ENCODE measurements around the gene ACKR1. TPM values are rescaled to one million over a fixed set of nuclear protein-coding genes. Genes with fewer than 3 reads are reported as not detected.

ACKR1 gene
- polyA plus RNA-seq, 1 of the 3 experiments (the other 2 are of a cell fraction), result 0.02 TPM

DNA sequence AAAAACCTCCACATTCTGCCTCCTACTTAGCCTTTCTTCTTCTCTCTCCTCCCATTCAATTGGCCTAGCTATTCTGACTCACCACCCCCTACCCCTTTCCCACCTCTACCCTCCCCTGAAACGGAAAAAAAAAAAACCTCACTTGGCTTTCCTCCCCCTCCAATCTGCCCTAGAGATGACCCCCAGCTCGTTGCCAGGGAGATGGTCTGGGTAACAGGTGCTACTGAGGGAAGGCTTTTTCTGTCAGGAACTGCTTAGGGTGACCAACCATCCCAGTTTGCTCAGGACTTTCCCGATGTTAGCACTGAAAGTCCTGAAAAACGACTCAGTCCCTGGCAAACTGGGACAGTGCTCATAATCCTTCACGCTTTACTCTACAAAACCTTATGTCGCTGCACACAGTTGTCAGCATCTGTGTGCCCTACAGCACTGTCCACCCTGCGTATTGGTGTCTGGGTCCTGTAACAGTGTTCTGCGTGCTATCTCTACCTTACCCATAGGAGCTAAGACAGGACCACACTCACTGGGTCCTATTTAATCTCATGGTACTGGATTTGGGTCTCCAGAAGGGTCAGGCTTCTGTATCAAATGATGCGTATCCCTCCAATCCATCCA, 41.0 kb upstream of the ACKR1 start:
- no peaks in the 10 kb centered on the region for H4K20me1 ChIP-seq (ENCODE audit: insufficient read depth)
- DNase-seq, result no peak
- peaks cover 0 to 12% of the 10 kb centered on the region in 2 experiments; a peak in 2 of 4 replicates for H3K4me1 ChIP-seq (ENCODE audit: control insufficient read depth in 1 of 2, insufficient read depth in 2 of 2, low read depth in 1 of 2, low read length in 1 of 2)
- 25% methylated on average over 9 of the region's 9 CpGs for WGBS (ENCODE audit: low lambda C conversion rate)
- ChIA-PET CTCF (interaction anchor here (4.9 to 20.8 kb wide), 3 partner anchors 22 to 43 kb away, joined by 30 to 660 read pairs (median 42); partner anchors contain the start of gene ACKR1), POLR2A (interaction anchor here (1.0 kb wide), 1 partner anchor 9 kb away, joined by 3 read pairs; no protein-coding TSS in a partner anchor)
- no peak overlapping the region for H3K4me3 ChIP-seq (ENCODE audit: low read depth in 2 of 2, low read length in 1 of 2)
- no peak for TF ChIP-seq EP300 (IDR thresholded peaks at IDR 0.05; ENCODE audit: borderline replicate concordance in 1 of 2, low read depth in 1 of 2, low read length in 1 of 2)
- no peak for TF ChIP-seq SMC3 (IDR thresholded peaks at IDR 0.05; ENCODE audit: low read depth, low read length)
- no peak for TF ChIP-seq MAX (IDR thresholded peaks at IDR 0.05; ENCODE audit: low read depth)
- H3K27me3 ChIP-seq (ENCODE audit: insufficient read depth), result peaks cover 7% of the 10 kb centered on the region; the same call in 1 of the 2 replicates
- H3F3A ChIP-seq (replicated peaks; ENCODE audit: insufficient read depth), result peaks cover 6% of the 10 kb centered on the region
- no peaks in the 10 kb centered on the region for H3K9me2 ChIP-seq
- no peak overlapping the region for H3K9ac ChIP-seq
- no peak overlapping the region for H2AFZ ChIP-seq (ENCODE audit: low read depth)
- H3K4me2 ChIP-seq, result no peak overlapping the region
- no peak overlapping the region for H3K27ac ChIP-seq (ENCODE audit: low read depth in 2 of 2, low read length in 1 of 2)
- no peaks in the 10 kb centered on the region for H3K9me3 ChIP-seq
- no peaks in the 10 kb centered on the region for H3K36me3 ChIP-seq (replicated peaks in 1 of 2; ENCODE audit: control insufficient read depth in 1 of 2, insufficient read depth in 2 of 2, low read length in 1 of 2)
- H3K79me2 ChIP-seq (ENCODE audit: insufficient read depth), result no peaks in the 10 kb centered on the region

DNA sequence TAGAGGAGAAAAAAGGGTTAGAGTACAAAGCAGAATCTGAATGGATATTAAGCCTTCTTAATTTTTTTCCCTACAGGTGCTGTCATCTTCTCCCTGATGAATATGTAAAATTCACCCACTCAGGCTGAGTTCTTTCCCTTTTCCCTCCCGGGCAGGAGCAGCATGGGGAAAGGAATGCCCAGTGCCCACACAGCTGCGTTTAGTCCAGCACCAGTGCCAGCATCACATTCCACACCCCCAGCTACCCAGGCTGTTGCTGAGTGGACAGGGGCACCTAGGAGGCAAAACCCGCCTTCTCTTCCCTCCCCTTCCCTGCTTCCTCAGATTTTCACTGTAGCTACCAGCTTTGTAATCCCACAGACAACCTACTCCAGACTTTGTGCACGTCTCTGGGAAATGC, 36.6 kb upstream of the ACKR1 start:
- no peaks in the 10 kb centered on the region for H4K20me1 ChIP-seq (ENCODE audit: insufficient read depth)
- TF ChIP-seq TEAD4 (IDR thresholded peaks at IDR 0.05; ENCODE audit: borderline replicate concordance, insufficient read depth), result no peak
- TF ChIP-seq CHD2 (IDR thresholded peaks at IDR 0.05; ENCODE audit: low read length, partially characterized antibody), result no peak
- no peak for TF ChIP-seq MEF2A (IDR thresholded peaks at IDR 0.05; ENCODE audit: borderline replicate concordance, low read depth)
- TF ChIP-seq USF2 (IDR thresholded peaks at IDR 0.05; ENCODE audit: borderline replicate concordance, low read depth, low read length), result no peak
- no peak for TF ChIP-seq RAD21 (IDR thresholded peaks at IDR 0.05; ENCODE audit: low read length)
- TF ChIP-seq, protein P1, sequence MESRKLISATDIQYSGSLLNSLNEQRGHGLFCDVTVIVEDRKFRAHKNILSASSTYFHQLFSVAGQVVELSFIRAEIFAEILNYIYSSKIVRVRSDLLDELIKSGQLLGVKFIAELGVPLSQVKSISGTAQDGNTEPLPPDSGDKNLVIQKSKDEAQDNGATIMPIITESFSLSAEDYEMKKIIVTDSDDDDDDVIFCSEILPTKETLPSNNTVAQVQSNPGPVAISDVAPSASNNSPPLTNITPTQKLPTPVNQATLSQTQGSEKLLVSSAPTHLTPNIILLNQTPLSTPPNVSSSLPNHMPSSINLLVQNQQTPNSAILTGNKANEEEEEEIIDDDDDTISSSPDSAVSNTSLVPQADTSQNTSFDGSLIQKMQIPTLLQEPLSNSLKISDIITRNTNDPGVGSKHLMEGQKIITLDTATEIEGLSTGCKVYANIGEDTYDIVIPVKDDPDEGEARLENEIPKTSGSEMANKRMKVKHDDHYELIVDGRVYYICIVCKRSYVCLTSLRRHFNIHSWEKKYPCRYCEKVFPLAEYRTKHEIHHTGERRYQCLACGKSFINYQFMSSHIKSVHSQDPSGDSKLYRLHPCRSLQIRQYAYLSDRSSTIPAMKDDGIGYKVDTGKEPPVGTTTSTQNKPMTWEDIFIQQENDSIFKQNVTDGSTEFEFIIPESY (IDR thresholded peaks at IDR 0.05; ENCODE audit: borderline replicate concordance, low read depth), result no peak
- TF ChIP-seq RXRA (IDR thresholded peaks at IDR 0.05; ENCODE audit: borderline replicate concordance, low read depth), result no peak
- TF ChIP-seq NFIC (IDR thresholded peaks at IDR 0.05; ENCODE audit: borderline replicate concordance), result no peak
- no peak for TF ChIP-seq GATA2 (CRISPR knock-in tag; IDR thresholded peaks at IDR 0.05)
- no peak for TF ChIP-seq MXI1 (IDR thresholded peaks at IDR 0.05; ENCODE audit: low read depth, low read length)
- no peak for TF ChIP-seq EZH2phosphoT487 (IDR thresholded peaks at IDR 0.05; ENCODE audit: borderline replicate concordance, low read depth)
- TF ChIP-seq USF1 (IDR thresholded peaks at IDR 0.05; ENCODE audit: borderline replicate concordance, low read depth), result no peak
- TF ChIP-seq FOXJ3 (CRISPR knock-in tag; IDR thresholded peaks at IDR 0.05), result no peak
- TF ChIP-seq TAF1 (IDR thresholded peaks at IDR 0.05; ENCODE audit: borderline replicate concordance, low read depth, low read length), result no peak
- TF ChIP-seq JUND (IDR thresholded peaks at IDR 0.05), result no peak
- no peak for TF ChIP-seq FOSL2 (IDR thresholded peaks at IDR 0.05; ENCODE audit: borderline replicate concordance, low read depth)
- 8% methylated on average over 4 of the region's 4 CpGs for WGBS (ENCODE audit: low lambda C conversion rate)
- no peaks in the 10 kb centered on the region for H3K36me3 ChIP-seq (replicated peaks in 1 of 2; ENCODE audit: control insufficient read depth in 1 of 2, insufficient read depth in 2 of 2, low read length in 1 of 2)
- H3F3A ChIP-seq (replicated peaks; ENCODE audit: insufficient read depth), result no peaks in the 10 kb centered on the region
- POLR2A ChIA-PET, result no interaction called here
- DNase-seq, result no peak
- no peaks in the 10 kb centered on the region for H3K9me3 ChIP-seq
- H3K4me2 ChIP-seq, result no peak overlapping the region
- no peak overlapping the region for H3K9ac ChIP-seq
- no peak overlapping the region for H2AFZ ChIP-seq (ENCODE audit: low read depth)
- H3K4me3 ChIP-seq (ENCODE audit: low read depth in 2 of 2, low read length in 1 of 2), result no peak overlapping the region
- peaks cover 0 to 13% of the 10 kb centered on the region in 2 experiments; a peak in 1 of 4 replicates for H3K4me1 ChIP-seq (ENCODE audit: control insufficient read depth in 1 of 2, insufficient read depth in 2 of 2, low read depth in 1 of 2, low read length in 1 of 2)
- H3K27ac ChIP-seq (ENCODE audit: low read depth in 2 of 2, low read length in 1 of 2), result no peak overlapping the region
- H3K27me3 ChIP-seq (ENCODE audit: insufficient read depth), result peaks cover 48% of the 10 kb centered on the region
- no peaks in the 10 kb centered on the region for H3K79me2 ChIP-seq (ENCODE audit: insufficient read depth)
- H3K9me2 ChIP-seq, result no peaks in the 10 kb centered on the region
- CTCF ChIA-PET, result interaction anchor here (3.2 to 20.8 kb wide), 2 partner anchors 35 to 38 kb away, joined by 10 to 660 read pairs; partner anchors contain the start of gene ACKR1
